Fibroblast of the aortic adventitia (primary cell): ENCODE results near the gene KAT8. TPM values are rescaled to one million over a fixed set of nuclear protein-coding genes. Genes with fewer than 3 reads are reported as not detected.
A peak's percentile ranks its signal among the peaks of the same experiment; 100 is the strongest.
"Not testable (repeated sequence)": the region's sequence is repeated elsewhere in the genome, so short reads cannot be mapped to it uniquely, and the experiment has no call there.

Source experiments
- DNase-seq: peaks from one replicate; pipeline ENCODE4 v3.0.0-alpha.2; 2010; ENCODE audit warnings: low read depth
- H3K4me3 ChIP-seq: 2 replicates; pipeline ENCODE4 v1.5.1; 2011; ENCODE audit warnings: low read depth, mild to moderate bottlenecking, control low read depth, low read length, moderate library complexity
- total RNA-seq: library from RNA; depleted of rRNA; stranded (reverse); fragments of >200 nt; gene quantifications from 2 replicates; pipeline ENCODE4 v1.2.3, GENCODE V29; 2012; ENCODE audit warnings: low replicate concordance
- TF ChIP-seq, protein P1 (sequence below): IDR thresholded peaks from 2 replicates; pipeline ENCODE4 v1.5.1; 2011; ENCODE audit warnings: mild to moderate bottlenecking, low read length, control low read depth, inconsistent platforms; ENCODE audit not compliant: insufficient read depth

KAT8 gene
- total RNA-seq, 1 donor, result 31.5 TPM

DNA sequence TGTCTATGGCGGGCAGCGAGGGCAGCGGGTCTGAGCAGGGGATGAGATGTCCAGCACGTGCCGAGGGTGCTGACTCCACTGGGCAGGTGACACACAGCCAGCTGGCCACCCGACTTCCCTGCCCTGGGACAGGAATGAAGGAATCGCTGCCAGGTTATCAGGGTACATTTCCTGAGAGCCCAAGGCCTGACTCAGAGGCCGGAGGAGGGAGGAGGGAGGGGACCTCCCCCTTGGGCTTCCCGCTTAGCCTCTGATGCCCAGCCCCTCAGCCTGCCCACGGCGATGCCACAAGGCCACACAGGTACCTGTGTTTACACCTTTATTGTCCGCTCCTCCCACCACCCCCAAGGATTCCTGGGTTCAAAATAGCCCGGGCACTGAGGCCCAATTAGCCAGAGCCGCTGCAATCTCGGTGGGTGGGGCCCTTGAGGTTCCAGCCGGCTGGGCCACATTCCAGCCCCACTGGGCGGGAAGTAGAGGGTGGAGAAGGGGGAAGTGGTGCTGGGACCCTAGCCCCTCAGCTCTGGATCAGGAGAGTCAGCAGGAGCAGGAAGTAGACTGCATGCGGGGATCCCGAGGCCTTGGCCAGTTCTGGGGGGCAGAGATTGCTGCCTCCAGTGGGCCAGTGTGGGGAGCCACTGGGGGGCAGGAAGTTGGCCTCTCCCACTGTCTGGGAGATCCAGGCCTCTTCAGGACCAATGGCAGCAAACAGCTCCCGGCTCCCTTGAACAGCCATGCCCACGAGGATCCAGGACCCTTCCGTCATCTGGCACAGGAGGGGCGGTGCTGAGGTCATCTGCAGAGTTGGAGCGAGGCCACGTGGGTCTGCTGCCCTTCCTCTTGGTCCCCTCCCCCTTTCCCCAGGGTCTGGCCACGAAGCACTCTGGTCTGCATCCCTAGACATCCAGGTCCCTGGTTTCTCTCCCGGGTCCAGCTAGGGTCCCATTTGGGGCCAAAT lies 21.4 kb downstream of the KAT8 start:
- H3K4me3 ChIP-seq, result no peak overlapping the region
- TF ChIP-seq, protein P1, sequence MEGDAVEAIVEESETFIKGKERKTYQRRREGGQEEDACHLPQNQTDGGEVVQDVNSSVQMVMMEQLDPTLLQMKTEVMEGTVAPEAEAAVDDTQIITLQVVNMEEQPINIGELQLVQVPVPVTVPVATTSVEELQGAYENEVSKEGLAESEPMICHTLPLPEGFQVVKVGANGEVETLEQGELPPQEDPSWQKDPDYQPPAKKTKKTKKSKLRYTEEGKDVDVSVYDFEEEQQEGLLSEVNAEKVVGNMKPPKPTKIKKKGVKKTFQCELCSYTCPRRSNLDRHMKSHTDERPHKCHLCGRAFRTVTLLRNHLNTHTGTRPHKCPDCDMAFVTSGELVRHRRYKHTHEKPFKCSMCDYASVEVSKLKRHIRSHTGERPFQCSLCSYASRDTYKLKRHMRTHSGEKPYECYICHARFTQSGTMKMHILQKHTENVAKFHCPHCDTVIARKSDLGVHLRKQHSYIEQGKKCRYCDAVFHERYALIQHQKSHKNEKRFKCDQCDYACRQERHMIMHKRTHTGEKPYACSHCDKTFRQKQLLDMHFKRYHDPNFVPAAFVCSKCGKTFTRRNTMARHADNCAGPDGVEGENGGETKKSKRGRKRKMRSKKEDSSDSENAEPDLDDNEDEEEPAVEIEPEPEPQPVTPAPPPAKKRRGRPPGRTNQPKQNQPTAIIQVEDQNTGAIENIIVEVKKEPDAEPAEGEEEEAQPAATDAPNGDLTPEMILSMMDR, result no peak
- DNase-seq, result peak; percentile 62

- DNase-seq, result not testable (repeated sequence)
- H3K4me3 ChIP-seq, result peak overlapping the region; percentile 53
Measured at GRCh38 chr16:31141071-31141469, 23.6 kb downstream of the KAT8 start.

- no peak for DNase-seq
- H3K4me3 ChIP-seq, result peak overlapping the region; percentile 53
- TF ChIP-seq, protein P1, result no peak
Measured at GRCh38 chr16:31141489-31142108, 24.1 kb downstream of the KAT8 start.

- peak overlapping the region; percentile 60 for H3K4me3 ChIP-seq
- TF ChIP-seq, protein P1, result peak; percentile 89
- peak; percentile 98 for DNase-seq
Measured at GRCh38 chr16:31142109-31143010, 24.9 kb downstream of the KAT8 start.

GRCh38 chr16:31143011-31143693 lies 25.7 kb downstream of the KAT8 start:
- no peak for DNase-seq
- TF ChIP-seq, protein P1, result no peak
- peak overlapping the region; percentile 60 for H3K4me3 ChIP-seq

DNA sequence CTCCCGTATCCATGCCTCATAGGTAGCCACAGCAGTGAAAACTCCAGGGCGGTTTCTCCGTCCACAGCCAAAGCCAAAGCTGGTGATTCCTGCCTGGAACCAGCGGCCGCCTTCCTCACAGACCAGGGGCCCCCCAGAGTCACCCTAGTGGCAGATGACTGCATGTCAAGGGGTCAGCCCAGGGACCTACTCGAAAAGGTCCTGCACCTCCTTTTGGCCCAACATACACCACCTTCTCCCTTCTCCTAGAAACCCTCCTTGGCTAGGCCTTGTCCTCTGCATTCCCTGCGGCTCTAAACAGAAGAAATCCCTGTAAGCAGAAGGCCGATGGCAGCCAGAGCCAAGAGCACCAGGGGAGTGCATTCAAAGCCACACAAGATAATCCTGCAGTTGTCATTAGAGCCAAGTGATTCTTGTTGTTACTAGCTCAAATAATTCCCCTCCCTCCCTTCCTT lies 26.3 kb downstream of the KAT8 start:
- TF ChIP-seq, protein P1, result no peak
- no peak overlapping the region for H3K4me3 ChIP-seq
- DNase-seq, result no peak

- not testable (repeated sequence) for H3K4me3 ChIP-seq
- DNase-seq, result peak; percentile 23
Measured at GRCh38 chr16:31144418-31144817, 27.0 kb downstream of the KAT8 start.
